ENCODE measurements around the gene THY1.
"Not testable (repeated sequence)": the region's sequence is repeated elsewhere in the genome, so short reads cannot be mapped to it uniquely, and the experiment has no call there.

The THY1 gene

GRCh38 chr11:119468511-119468910 is 45.5 kb upstream of the THY1 start:
- CTCF ChIA-PET = interaction anchor here (2.8 to 18.4 kb wide), 4 partner anchors 91 to 130 kb away, joined by 16 to 425 read pairs (median 208); partner anchors contain the start of gene USP2
- no peak overlapping the region for H3K4me3 ChIP-seq (ENCODE audit: low read depth, low read length)
- POLR2A ChIA-PET = no interaction called here
- TF ChIP-seq CTCF (IDR thresholded peaks at IDR 0.05; ENCODE audit: insufficient read depth, low read length, missing control alignments) = no peak
- DNase-seq (ENCODE audit: low read depth, low spot score) = no peak

- no peak for DNase-seq (ENCODE audit: low read depth, low spot score)
- POLR2A ChIA-PET = interaction anchor here (0.7 to 2.2 kb wide), 5 partner anchors 9 to 141 kb away, joined by 3 to 13 read pairs (median 4); partner anchors contain the start of gene THY1
- no peak for TF ChIP-seq CTCF (IDR thresholded peaks at IDR 0.05; ENCODE audit: insufficient read depth, low read length, missing control alignments)
- H3K4me3 ChIP-seq (ENCODE audit: low read depth, low read length) = no peak overlapping the region
- CTCF ChIA-PET = interaction anchor here (0.8 to 5.9 kb wide), 9 partner anchors 10 to 123 kb away, joined by 3 to 46 read pairs (median 6); no protein-coding TSS in a partner anchor
Observed at GRCh38 chr11:119461229-119461963, 38.4 kb upstream of the THY1 start.

- CTCF ChIA-PET = interaction anchor here (1.6 to 5.9 kb wide), 7 partner anchors 11 to 122 kb away, joined by 5 to 46 read pairs (median 11); partner anchors contain the start of gene C1QTNF5
- no peak for TF ChIP-seq CTCF (IDR thresholded peaks at IDR 0.05; ENCODE audit: insufficient read depth, low read length, missing control alignments)
- POLR2A ChIA-PET = interaction anchor here (1.1 to 2.2 kb wide), 5 partner anchors 10 to 43 kb away, joined by 3 to 13 read pairs (median 4); partner anchors contain the start of gene THY1
- peak; percentile 88 for DNase-seq (ENCODE audit: low read depth, low spot score)
- H3K4me3 ChIP-seq (ENCODE audit: low read depth, low read length) = no peak overlapping the region
Observed at GRCh38 chr11:119460582-119460981, 37.6 kb upstream of the THY1 start.

- CTCF ChIA-PET = interaction anchor here (1.6 to 5.9 kb wide), 6 partner anchors 11 to 120 kb away, joined by 4 to 46 read pairs (median 16); partner anchors contain the start of gene C1QTNF5
- no peak for TF ChIP-seq CTCF (IDR thresholded peaks at IDR 0.05; ENCODE audit: insufficient read depth, low read length, missing control alignments)
- POLR2A ChIA-PET = interaction anchor here (1.1 to 2.2 kb wide), 5 partner anchors 10 to 43 kb away, joined by 3 to 13 read pairs (median 4); partner anchors contain the start of gene THY1
- DNase-seq (ENCODE audit: low read depth, low spot score) = no peak
- H3K4me3 ChIP-seq (ENCODE audit: low read depth, low read length) = no peak overlapping the region; the same call in 1 of the 2 replicates
Observed at GRCh38 chr11:119460097-119460496, 37.1 kb upstream of the THY1 start.

- ChIA-PET POLR2A (interaction anchor here (1.6 kb wide), 1 partner anchor 16 kb away, joined by 3 read pairs; no protein-coding TSS in a partner anchor), CTCF (interaction anchor here (1.6 to 5.9 kb wide), 6 partner anchors 12 to 119 kb away, joined by 4 to 46 read pairs (median 16); partner anchors contain the start of gene C1QTNF5)
- DNase-seq (ENCODE audit: low read depth, low spot score) = no peak
- no peak for TF ChIP-seq CTCF (IDR thresholded peaks at IDR 0.05; ENCODE audit: insufficient read depth, low read length, missing control alignments)
- no peak overlapping the region for H3K4me3 ChIP-seq (ENCODE audit: low read depth, low read length)
Observed at GRCh38 chr11:119459293-119459976, 36.5 kb upstream of the THY1 start.

GRCh38 chr11:119455708-119456107 is 32.7 kb upstream of the THY1 start:
- H3K4me3 ChIP-seq (ENCODE audit: low read depth, low read length); CTCF ChIA-PET; POLR2A ChIA-PET; DNase-seq (ENCODE audit: low read depth, low spot score): not testable (repeated sequence)

GRCh38 chr11:119455241-119455640 is 32.3 kb upstream of the THY1 start:
- CTCF ChIA-PET; DNase-seq (ENCODE audit: low read depth, low spot score); POLR2A ChIA-PET; H3K4me3 ChIP-seq (ENCODE audit: low read depth, low read length): not testable (repeated sequence)
